Adrenal gland (tissue), 12 donors: ENCODE measurements around the gene TTYH3. TPM values are rescaled to one million over a fixed set of nuclear protein-coding genes. Genes with fewer than 3 reads are reported as not detected.
A peak's percentile ranks its signal among the peaks of the same experiment; 100 is the strongest.

Experiments
- DNase-seq, 7 donors: peaks; one replicate each; pipeline ENCODE4 v3.0.0-alpha.2; 2019 to 2020
- H3K27ac ChIP-seq, 5 donors: fragments of 200-600 bp; sonication (generic) in 4 of 5; 1 replicate in 3 of 5; 2 replicates in 2 of 5; pipeline versions ENCODE4 v1.5.1 to v1.8.0; 2016 to 2020; ENCODE audit warnings: mild to moderate bottlenecking in 1 of 5
- H3K27me3 ChIP-seq: fragments of 200-600 bp; 2 replicates; pipeline ENCODE4 v1.8.0; 2021
- H3K36me3 ChIP-seq, 2 donors: fragments of 200-600 bp; replicated peaks in 1 of 2; 1 replicate in 1 of 2; 2 replicates in 1 of 2; pipeline versions ENCODE4 v1.5.1 to v1.8.0; 2018 to 2022
- H3K4me1 ChIP-seq, 2 donors: fragments of 200-600 bp; replicated peaks in 1 of 2; 1 replicate in 1 of 2; 2 replicates in 1 of 2; pipeline versions ENCODE4 v1.5.1 to v1.8.0; 2018 to 2021
- H3K4me3 ChIP-seq, 4 donors: fragments of 200-600 bp; sonication (generic) in 3 of 4; one replicate each; pipeline ENCODE4 v1.5.1; 2016 to 2018
- H3K9me3 ChIP-seq, 3 donors: fragments of 200-600 bp; sonication (generic) in 1 of 3; replicated peaks in 1 of 3; 1 replicate in 2 of 3; 2 replicates in 1 of 3; pipeline versions ENCODE4 v1.5.1 to v1.8.0; 2016 to 2021
- POLR2A ChIP-seq, 2 donors: fragments of 450-650 bp; IDR thresholded peaks; one replicate each; pipeline ENCODE4 v1.6.1; 2017; ENCODE audit warnings: antibody characterized with exemption in 2 of 2, mild to moderate bottlenecking in 2 of 2, moderate library complexity in 1 of 2
- WGBS, 4 donors: extraction: QIAGEN DNeasy Blood & Tissue Kit in 2 of 4; methylation state at CpG; one replicate each; pipeline versions ENCODE4 v1.1.5 to v1.1.7; 2013 to 2017; 5-methylcytosine and 5-hydroxymethylcytosine counted together
- intact Hi-C, 2 donors: fragments of 100-400 bp; cut with DNase I; formaldehyde crosslinking; loops; one replicate each; pipeline versions ENCODE4 v1.14.1 to v1.15.0; 2022 to 2023
- polyA plus RNA-seq, 3 donors: library from polyadenylated mRNA; stranded (reverse); fragments of 200-250 nt in 2 of 3; fragments of 350-450 nt in 1 of 3; fragmentation: Illumina TruSeq in 1 of 3; extraction: RNeasy Lipid Tissue Mini Kit (QIAGEN cat#74804) in 1 of 3; gene quantifications; one replicate each; pipeline ENCODE4 v1.2.3, GENCODE V29; 2013 to 2014
- total RNA-seq, 9 donors: library from RNA; depleted of rRNA in 4 of 9; stranded (reverse); fragments of >200 nt in 4 of 9; fragments of 120-200 nt in 1 of 9; fragmentation: NEBNext Ultra II Directional in 1 of 9; extraction: Animal tissue kit (Norgen Biotek cat#: 25700) in 1 of 9; gene quantifications; one replicate each; pipeline versions ENCODE4 v1.1.0 to v1.2.4, GENCODE V29; 2013 to 2023
- TF ChIP-seq, protein P1 (sequence below), 6 experiments: fragments of 450-650 bp in 4 of 6; fragments of 200-600 bp in 2 of 6; sonication (generic) in 1 of 6; IDR thresholded peaks; 1 replicate in 5 of 6; 2 replicates in 1 of 6; pipeline versions ENCODE4 v1.5.1 to v1.8.0; 2016 to 2021; ENCODE audit warnings: antibody characterized with exemption in 6 of 6, mild to moderate bottlenecking in 2 of 6, moderate library complexity in 1 of 6
- donor health status: healthy with polysubstance abuse.
- donor health status: Bipolar disorder and iron deficiency.
- donor health status: DM: yes; HTN: yes; CAD: no.
- donor health status: DM: no; HTN: no; CAD: no.
- donor health status: DM: no; HTN: no; CAD: no.
- donor health status: DM: yes; HTN: yes; CAD: no.

Gene TTYH3
- total and polyA plus RNA-seq, 12 donors, result 5.2 to 86.3 (median 53.2) TPM

GRCh38 chr7:2680256-2680655 is 48.5 kb downstream of the TTYH3 start:
- no peak overlapping the region for H3K4me3 ChIP-seq
- WGBS, 4 donors, result 80 to 87% (median 82%) methylated on average over 3 to 13 of the region's 13 CpGs; no CpG with 5 or more reads in 1 of the 4 donors
- H3K36me3 ChIP-seq, result no peaks in the 10 kb centered on the region
- TF ChIP-seq POLR2A (IDR thresholded peaks at IDR 0.05), result no peak
- TF ChIP-seq, protein P1, sequence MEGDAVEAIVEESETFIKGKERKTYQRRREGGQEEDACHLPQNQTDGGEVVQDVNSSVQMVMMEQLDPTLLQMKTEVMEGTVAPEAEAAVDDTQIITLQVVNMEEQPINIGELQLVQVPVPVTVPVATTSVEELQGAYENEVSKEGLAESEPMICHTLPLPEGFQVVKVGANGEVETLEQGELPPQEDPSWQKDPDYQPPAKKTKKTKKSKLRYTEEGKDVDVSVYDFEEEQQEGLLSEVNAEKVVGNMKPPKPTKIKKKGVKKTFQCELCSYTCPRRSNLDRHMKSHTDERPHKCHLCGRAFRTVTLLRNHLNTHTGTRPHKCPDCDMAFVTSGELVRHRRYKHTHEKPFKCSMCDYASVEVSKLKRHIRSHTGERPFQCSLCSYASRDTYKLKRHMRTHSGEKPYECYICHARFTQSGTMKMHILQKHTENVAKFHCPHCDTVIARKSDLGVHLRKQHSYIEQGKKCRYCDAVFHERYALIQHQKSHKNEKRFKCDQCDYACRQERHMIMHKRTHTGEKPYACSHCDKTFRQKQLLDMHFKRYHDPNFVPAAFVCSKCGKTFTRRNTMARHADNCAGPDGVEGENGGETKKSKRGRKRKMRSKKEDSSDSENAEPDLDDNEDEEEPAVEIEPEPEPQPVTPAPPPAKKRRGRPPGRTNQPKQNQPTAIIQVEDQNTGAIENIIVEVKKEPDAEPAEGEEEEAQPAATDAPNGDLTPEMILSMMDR (IDR thresholded peaks at IDR 0.05), result no peak
- DNase-seq, result no peak
- no peaks in the 10 kb centered on the region for H3K4me1 ChIP-seq
- H3K9me3 ChIP-seq, result no peaks in the 10 kb centered on the region
- H3K27ac ChIP-seq, result no peak overlapping the region
- intact Hi-C loops, result loop anchor here (10.0 kb wide), 2 partner anchors 115 to 205 kb away; partner anchors contain the start of gene GRIFIN (in 1 of the 2)
- H3K27me3 ChIP-seq, result no peaks in the 10 kb centered on the region

- Histone ChIP-seq H3K36me3 (no peaks in the 10 kb centered on the region), H3K9me3 (no peaks in the 10 kb centered on the region), H3K4me1 (no peaks in the 10 kb centered on the region), H3K4me3 (no peak overlapping the region), H3K27me3 (peaks cover 1% of the 10 kb centered on the region), H3K27ac (no peak overlapping the region)
- 31 to 47% (median 35%) methylated on average over 14 to 27 of the region's 27 CpGs for WGBS, 4 donors
- intact Hi-C loops, result loop anchor here (10.0 kb wide), 2 partner anchors 116 to 206 kb away; partner anchors contain the start of gene GRIFIN (in 1 of the 2)
- peak; percentile 80 to 93 (median 89) for DNase-seq
- no peak for TF ChIP-seq POLR2A (IDR thresholded peaks at IDR 0.05)
- TF ChIP-seq, protein P1 (IDR thresholded peaks at IDR 0.05), result peak; percentile 59 to 88 (median 76)
These were observed 49.2 kb downstream of the TTYH3 start for GRCh38 chr7:2680792-2681490.

DNA sequence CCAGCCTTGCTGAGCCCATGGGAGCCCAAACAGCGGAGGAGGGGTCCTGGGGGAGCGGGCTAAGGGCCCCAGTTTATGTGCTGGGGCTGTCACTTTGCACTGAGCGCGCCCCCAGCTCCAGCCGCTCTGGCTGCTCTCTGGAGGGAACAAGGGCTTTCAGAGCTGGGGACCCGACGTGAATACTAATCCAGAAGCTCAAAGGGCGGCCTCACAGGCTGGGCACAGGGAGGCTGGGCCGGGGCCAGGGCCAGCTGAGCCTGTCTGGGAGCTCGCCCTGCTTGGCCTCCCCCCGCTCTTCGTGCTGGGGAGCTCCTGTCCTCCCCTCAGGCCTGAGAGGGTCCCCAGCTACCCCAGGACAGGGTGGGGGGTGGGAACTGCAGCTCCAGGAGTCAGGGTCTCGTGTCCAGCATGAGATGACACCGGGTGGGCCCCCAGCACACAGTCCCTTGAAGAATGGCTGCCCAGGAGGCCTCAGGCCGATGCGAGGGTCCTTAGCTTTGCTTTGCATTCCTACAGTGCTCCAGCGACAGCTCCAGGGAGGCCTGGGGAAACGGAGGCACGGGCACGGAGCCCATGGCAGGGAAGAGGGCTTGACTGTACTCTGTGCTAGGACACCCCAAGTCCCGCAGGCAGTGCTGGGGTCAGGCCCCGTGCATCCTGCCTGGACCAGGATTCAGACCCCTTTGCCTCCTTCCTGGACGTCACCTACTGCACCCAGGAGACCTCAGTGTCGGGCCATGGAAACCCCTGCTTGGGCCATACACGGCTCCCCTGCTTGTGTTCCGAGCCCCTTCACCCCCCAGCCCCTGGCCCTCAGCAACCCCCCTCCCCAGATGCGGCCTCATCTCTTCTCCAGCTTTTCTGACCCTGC is 50.4 kb downstream of the TTYH3 start:
- H3K27me3 ChIP-seq, result peaks cover 13% of the 10 kb centered on the region
- H3K4me3 ChIP-seq, result no peak overlapping the region
- no peaks in the 10 kb centered on the region for H3K9me3 ChIP-seq
- no peak for DNase-seq
- H3K4me1 ChIP-seq, result no peaks in the 10 kb centered on the region
- no peaks in the 10 kb centered on the region for H3K36me3 ChIP-seq
- H3K27ac ChIP-seq, result no peak overlapping the region
- intact Hi-C loops, result loop anchor here (10.0 kb wide), 2 partner anchors 117 to 207 kb away; partner anchors contain the start of gene GRIFIN (in 1 of the 2)
- WGBS, 4 donors, result 68 to 86% (median 82%) methylated on average over 12 to 27 of the region's 27 CpGs
- TF ChIP-seq, protein P1 (IDR thresholded peaks at IDR 0.05), result no peak
- no peak for TF ChIP-seq POLR2A (IDR thresholded peaks at IDR 0.05)

GRCh38 chr7:2684501-2684900 is 52.7 kb downstream of the TTYH3 start:
- peaks cover 0 to 14% of the 10 kb centered on the region in 2 donors for H3K4me1 ChIP-seq
- peaks cover 34% of the 10 kb centered on the region for H3K27me3 ChIP-seq
- H3K4me3 ChIP-seq, result no peak overlapping the region
- intact Hi-C loops, result loop anchor here (10.0 kb wide), 2 partner anchors 120 to 210 kb away; partner anchors contain the start of gene GRIFIN (in 1 of the 2)
- TF ChIP-seq POLR2A (IDR thresholded peaks at IDR 0.05), result no peak
- TF ChIP-seq, protein P1 (IDR thresholded peaks at IDR 0.05), result no peak
- H3K27ac ChIP-seq, result no peak overlapping the region
- H3K9me3 ChIP-seq, result no peaks in the 10 kb centered on the region
- WGBS, 4 donors, result 77 to 90% (median 88%) methylated on average over 8 to 11 of the region's 11 CpGs
- DNase-seq, result no peak
- no peaks in the 10 kb centered on the region for H3K36me3 ChIP-seq
